Activated gamma-delta T cell treated with Interleukin-2 at 50 U/mL for 16 hours (primary cell): ENCODE measurements around the gene SLC35B2.
"Not testable (repeated sequence)": the region's sequence is repeated elsewhere in the genome, so short reads cannot be mapped to it uniquely, and the experiment has no call there.

Experiments used
- DNase-seq: peaks from one replicate; pipeline ENCODE4 v3.0.0-alpha.2; 2020

SLC35B2 gene

DNA sequence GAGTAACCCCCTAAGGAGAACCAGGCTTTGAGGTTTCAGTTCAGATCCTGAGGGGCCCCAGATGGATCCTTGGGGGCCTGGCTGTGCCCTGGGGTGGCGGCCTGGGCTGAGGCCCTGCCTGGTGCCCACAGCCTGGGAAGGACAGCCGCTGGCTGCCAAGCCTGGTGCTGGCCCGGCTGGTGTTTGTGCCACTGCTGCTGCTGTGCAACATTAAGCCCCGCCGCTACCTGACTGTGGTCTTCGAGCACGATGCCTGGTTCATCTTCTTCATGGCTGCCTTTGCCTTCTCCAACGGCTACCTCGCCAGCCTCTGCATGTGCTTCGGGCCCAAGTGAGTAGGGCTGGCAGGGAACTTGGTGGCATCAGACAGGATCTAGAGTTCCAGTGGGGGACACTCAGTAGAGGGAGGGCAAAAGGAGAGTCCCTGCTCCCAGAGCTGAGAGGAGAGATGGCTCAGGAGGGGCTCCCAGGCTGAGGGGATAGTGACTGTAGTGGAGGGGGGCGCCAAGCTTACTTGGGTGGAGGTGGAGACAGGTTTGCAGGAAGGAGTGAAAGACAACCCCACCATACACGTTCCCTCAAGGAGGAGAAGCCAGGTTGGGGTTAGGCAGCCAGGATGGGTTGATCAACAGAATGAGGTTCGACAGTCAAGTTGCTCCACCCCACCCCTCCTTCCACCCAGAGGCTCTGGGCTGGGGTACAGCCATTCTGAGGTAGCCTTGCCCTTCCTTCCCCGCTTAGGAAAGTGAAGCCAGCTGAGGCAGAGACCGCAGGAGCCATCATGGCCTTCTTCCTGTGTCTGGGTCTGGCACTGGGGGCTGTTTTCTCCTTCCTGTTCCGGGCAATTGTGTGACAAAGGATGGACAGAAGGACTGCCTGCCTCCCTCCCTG is 24.4 kb downstream of the SLC35B2 start:
- DNase-seq = no peak

GRCh38 chr6:44231426-44231825 is 25.9 kb downstream of the SLC35B2 start:
- not testable (repeated sequence) for DNase-seq

DNA sequence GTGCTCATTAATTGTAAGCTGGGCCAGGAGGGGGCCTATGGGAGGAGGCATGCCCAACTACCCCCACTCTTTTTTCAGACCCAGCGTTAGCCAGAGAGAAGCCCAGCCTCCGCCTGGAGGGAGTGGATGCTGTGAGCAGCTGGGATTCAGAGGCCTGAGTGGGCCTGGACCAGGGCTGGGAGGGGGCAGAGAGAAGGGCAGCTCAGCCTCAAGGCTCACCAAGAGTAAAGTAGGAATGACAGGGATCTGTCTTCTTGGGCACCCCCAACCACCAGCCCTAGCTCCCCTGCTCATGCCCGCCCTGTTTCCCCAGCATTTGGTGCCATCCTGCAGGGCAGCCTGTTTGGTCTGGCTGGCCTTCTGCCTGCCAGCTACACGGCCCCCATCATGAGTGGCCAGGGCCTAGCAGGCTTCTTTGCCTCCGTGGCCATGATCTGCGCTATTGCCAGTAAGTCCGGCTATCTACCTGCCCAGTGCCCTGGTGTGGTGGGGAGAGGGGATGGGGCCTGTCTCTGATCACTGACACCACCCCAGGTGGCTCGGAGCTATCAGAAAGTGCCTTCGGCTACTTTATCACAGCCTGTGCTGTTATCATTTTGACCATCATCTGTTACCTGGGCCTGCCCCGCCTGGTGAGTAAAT is 27.2 kb downstream of the SLC35B2 start:
- DNase-seq = no peak

- DNase-seq = no peak
These were observed 27.8 kb downstream of the SLC35B2 start for GRCh38 chr6:44229376-44230033.

DNA sequence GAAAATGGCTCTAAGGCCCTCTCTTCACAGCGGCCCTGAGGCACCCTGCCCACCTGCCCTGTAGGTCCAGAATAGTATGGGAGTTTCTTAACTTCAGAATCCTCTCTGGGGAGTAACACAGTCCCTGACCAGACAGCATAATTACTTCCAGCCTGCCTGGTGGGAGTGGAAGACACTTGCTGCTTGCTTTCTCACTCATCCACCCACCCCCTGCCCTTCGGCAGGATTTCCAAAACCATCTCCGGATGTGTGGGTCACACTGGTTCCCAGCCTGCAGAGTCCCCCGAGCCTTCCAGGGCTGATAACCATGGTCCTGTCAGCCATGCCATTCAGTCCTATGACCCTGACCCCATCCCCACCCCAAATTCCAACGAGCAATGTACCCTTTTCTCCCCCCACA is 28.5 kb downstream of the SLC35B2 start:
- no peak for DNase-seq

GRCh38 chr6:44228433-44228832 is 28.9 kb downstream of the SLC35B2 start:
- DNase-seq = no peak

- no peak for DNase-seq
These were observed 29.3 kb downstream of the SLC35B2 start for GRCh38 chr6:44228031-44228430.

GRCh38 chr6:44227148-44227793 is 30.1 kb downstream of the SLC35B2 start:
- no peak for DNase-seq

- DNase-seq = no peak
These were observed 30.8 kb downstream of the SLC35B2 start for GRCh38 chr6:44226368-44227147.

GRCh38 chr6:44225579-44226325 is 31.6 kb downstream of the SLC35B2 start:
- no peak for DNase-seq

DNA sequence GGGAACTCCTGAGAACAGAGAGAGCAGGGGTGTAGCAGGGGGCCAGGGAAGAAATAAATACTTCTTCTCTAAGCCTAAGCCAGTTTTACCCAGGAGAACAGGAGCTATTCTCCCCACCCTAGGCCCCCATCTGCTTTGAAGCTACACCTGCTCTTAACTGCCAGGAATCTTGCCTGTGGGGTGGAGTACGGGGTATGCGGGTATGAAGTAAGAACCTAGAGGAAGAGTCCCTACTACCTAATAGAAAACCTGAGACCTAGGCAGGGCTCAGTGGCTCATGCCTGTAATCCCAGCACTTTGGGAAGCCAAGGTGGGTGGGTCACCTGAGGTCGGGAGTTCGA is 32.4 kb downstream of the SLC35B2 start:
- DNase-seq = no peak

- DNase-seq = no peak
These were observed 33.0 kb downstream of the SLC35B2 start for GRCh38 chr6:44224029-44224964.

DNA sequence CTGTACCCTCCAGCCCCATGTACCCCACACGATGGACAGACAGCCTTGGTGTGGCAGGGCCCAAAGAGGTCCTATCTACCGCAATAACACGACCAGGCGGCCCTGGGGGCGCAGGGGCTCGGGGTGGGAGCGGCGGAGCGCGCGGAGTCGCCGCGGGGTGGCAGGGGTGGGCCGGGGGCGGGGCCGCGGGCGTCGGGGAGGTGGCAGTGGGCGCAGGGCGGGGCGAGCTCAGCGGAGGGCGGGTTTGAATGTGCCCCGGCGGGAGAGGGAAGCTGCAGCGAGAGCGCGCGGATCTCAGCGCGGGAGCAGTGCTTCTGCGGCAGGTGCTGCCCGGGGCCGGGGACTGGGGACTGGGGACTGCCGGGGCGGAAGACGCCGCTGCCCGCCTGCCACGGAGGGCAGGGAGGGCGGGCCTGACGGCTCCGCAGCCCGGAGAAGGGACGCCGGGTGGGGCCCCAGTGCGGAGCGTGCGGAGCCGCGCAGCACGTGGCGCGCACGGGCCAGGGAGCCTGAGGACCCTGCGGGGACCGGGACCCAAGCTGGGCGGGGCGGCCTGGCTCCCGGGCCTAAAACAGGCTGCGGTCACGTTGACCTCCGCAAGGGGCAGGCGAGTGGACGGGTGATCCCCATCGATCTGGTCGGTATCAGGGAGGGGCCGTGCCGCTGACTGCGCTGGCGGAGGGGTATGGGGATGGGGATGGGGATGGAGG is 33.9 kb downstream of the SLC35B2 start, which contains the start of gene SLC29A1:
SLC29A1 (plus strand) TSS at position 277 of the 710 bp plus-strand sequence. CDS start 3,719 bp downstream, outside the sequence.
- peak; percentile 78 for DNase-seq

- no peak for DNase-seq
These were observed 34.6 kb downstream of the SLC35B2 start for GRCh38 chr6:44222486-44223318.

DNA sequence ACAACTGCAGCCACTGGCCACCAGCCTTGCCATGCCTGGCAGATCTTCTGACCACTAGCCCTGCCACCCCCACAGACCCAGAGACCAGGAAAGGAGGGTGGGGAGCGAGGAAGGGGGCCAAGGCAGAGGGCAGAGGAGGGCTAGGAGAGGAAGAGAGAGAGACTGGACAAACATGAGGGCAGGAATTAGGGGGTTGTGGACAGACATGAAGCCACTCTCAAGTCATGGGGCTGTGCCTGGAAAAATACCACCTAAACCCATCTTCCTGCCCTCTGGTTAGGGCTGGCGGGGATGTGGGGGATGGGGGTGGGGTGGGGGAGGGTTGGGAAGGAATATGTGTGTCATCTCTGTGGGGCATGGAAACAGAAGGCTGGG is 35.4 kb downstream of the SLC35B2 start:
- no peak for DNase-seq

DNA sequence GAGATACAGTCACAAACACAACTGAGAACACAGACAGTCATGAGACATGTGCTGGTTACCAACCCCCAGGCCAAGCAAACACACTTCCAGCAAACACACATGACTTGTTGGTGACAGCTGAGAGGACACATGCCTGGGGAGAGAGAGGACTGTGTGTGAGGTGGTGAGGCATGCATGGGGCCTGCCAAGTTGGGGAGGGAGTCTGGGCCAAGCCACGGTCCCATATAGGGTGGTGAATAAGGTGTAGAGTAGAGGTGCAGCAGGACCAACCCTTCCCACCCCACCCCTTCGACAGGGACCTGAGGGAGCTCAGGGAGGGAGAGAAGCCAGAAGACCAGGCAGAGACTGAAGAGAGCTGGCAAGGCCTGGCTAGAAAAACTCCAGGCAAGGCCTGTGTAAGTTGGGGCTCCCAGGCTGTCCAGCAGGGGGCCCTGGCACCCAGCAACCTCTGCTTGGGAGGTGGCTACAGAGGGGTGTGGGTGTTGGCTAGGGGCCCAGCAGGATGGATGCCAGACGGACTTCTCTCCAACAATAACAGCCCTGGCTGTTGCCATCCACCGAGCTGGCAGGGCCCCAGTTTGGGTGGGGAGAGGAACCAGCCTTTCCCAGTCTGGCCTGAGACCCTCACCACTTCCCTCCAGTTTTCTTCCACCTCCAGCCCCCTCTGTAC is 35.9 kb downstream of the SLC35B2 start:
- DNase-seq = peak; percentile 66

GRCh38 chr6:44220913-44221290 is 36.4 kb downstream of the SLC35B2 start:
- DNase-seq = no peak
